RWPE2 (cell line): Measurements from ENCODE around the gene HTRA2.

Experiments used
- ATAC-seq: fragments of 200-7000 bp; cut with Tn5 transposase; 3 replicates; pipeline ENCODE4 v1.9.1; 2021; ENCODE audit warnings: low read depth
- DNase-seq: peaks from one replicate; pipeline ENCODE4 v3.0.0-alpha.2; 2020; ENCODE audit warnings: low spot score
- H3K27ac ChIP-seq: fragments of 450-650 bp; 2 replicates; pipeline ENCODE4 v1.5.1; 2017; ENCODE audit warnings: mild to moderate bottlenecking; ENCODE audit not compliant: poor library complexity, severe bottlenecking
- H3K27me3 ChIP-seq: fragments of 250-450 bp; sonication (Bioruptor Pico); 2 replicates; pipeline ENCODE4 v1.5.1; 2021; ENCODE audit warnings: mild to moderate bottlenecking, moderate library complexity; ENCODE audit not compliant: insufficient read depth, poor library complexity, severe bottlenecking
- H3K36me3 ChIP-seq: fragments of 250-450 bp; sonication (Bioruptor Pico); 2 replicates; pipeline ENCODE4 v1.5.1; 2020; ENCODE audit warnings: low read depth, mild to moderate bottlenecking, moderate library complexity
- H3K4me1 ChIP-seq: fragments of 250-450 bp; sonication (Bioruptor Pico); 2 replicates; pipeline ENCODE4 v1.5.1; 2021; ENCODE audit warnings: mild to moderate bottlenecking, moderate library complexity; ENCODE audit not compliant: insufficient read depth, poor library complexity, severe bottlenecking
- H3K4me3 ChIP-seq: fragments of 250-450 bp; sonication (Bioruptor Pico); 2 replicates; pipeline ENCODE4 v1.5.1; 2021; ENCODE audit warnings: mild to moderate bottlenecking, moderate library complexity; ENCODE audit not compliant: severe bottlenecking
- H3K9me3 ChIP-seq: fragments of 250-450 bp; sonication (Bioruptor Pico); 2 replicates; pipeline ENCODE4 v1.5.1; 2021; ENCODE audit warnings: mild to moderate bottlenecking, moderate library complexity; ENCODE audit not compliant: severe bottlenecking
- CTCF ChIP-seq: fragments of 450-650 bp; IDR thresholded peaks from one replicate; pipeline ENCODE4 v1.5.1; 2017; ENCODE audit warnings: mild to moderate bottlenecking, moderate library complexity; ENCODE audit not compliant: poor library complexity, severe bottlenecking

HTRA2 gene

DNA sequence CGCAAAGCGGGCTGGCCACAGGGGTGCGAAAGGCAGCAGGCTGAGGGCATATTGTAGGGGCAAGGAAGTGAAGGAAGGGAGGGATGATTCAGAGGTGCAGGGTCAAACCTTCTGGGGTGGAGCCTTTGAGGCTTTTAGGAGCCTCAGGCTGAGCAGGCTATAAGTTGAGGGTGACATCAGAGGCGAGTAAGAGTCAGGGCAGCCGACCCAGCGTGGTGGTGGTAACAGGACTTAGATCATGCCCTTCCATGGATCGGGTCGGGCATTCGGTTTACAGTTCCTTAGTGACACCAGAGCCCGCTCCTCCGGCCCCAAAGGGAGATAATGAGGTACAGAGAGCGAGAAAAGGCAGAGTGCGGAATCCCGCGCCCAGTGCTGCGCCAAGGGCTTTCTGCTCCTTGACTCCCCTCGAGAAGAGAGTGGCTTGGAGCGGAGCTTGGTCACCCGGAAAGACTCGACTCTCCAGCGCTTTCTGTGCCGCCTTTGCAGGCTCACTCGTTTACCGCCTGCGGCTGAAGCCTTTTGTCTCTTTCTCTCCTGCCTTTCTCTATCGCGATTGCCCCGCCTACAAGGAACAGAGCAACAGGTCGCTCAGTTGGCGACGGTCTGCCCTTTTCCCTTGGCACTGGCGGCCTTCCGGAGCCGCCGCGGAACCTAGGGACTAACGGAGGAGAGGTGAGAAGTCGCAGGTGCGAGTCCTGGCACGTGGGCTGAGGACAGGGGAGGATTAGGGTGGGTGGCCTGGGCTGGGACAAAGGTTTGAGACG lies 31.1 kb upstream of the HTRA2 start:
- no peak for DNase-seq
- ATAC-seq, result peak; percentile 54
- H3K36me3 ChIP-seq, result no peaks in the 10 kb centered on the region
- H3K27me3 ChIP-seq, result peaks cover 14% of the 10 kb centered on the region
- H3K4me1 ChIP-seq, result peaks cover 8% of the 10 kb centered on the region
- H3K27ac ChIP-seq, result no peak overlapping the region
- no peak for TF ChIP-seq CTCF
- H3K9me3 ChIP-seq, result no peaks in the 10 kb centered on the region
- peak overlapping the region; percentile 2 for H3K4me3 ChIP-seq

DNA sequence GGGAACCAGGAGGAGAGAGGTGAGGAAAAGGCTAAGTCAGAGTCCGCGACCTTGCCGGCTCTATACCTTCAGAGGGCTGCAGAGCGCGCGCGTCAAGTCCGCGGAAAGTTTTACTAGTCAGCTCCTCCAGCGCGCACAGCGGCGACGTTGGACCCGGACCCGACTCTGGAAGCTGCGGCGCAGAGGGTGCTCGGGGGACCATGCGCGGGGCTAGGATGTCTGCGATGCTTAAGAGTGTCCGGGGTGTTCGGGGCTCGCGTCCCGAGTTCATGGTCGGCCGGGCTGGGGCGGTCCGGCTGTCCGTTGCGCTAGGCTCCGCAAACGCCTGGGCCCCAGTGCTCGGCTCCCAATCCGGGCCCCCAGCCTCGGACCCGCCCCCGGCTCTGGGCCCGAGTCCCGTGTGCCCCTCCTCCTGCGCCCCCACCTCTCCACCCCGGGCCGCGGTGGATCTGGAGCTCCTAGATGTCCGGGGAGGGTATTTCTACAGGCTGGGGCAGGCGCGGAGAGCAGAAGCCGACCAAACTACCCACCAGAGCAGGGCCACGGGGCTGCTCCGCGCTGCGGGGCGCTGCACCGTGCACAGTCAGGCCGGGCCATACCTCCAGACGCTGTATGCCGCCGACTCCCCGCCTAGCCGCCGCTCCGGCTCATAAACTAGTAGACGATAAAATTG lies 30.3 kb upstream of the HTRA2 start, which contains the start of gene LBX2:
LBX2 (minus strand) TSS at position 337 of the 673 bp plus-strand sequence; CDS start at position 271, 66 bp downstream.
- DNase-seq (no peak), ATAC-seq (peak; percentile 14)
- Histone ChIP-seq H3K9me3 (no peaks in the 10 kb centered on the region), H3K4me1 (peaks cover 8% of the 10 kb centered on the region), H3K36me3 (no peaks in the 10 kb centered on the region), H3K27ac (no peak within 1 kb of the TSS), H3K4me3 (peak within 1 kb of the TSS; percentile 2), H3K27me3 (peaks cover 14% of the 10 kb centered on the region)
- TF ChIP-seq CTCF, result no peak

GRCh38 chr2:74499940-74500577 lies 29.7 kb upstream of the HTRA2 start:
- no peak for ATAC-seq
- no peak for TF ChIP-seq CTCF

GRCh38 chr2:74500578-74500946 lies 29.2 kb upstream of the HTRA2 start:
- peaks cover 14% of the 10 kb centered on the region for H3K27me3 ChIP-seq
- no peak for TF ChIP-seq CTCF
- no peaks in the 10 kb centered on the region for H3K9me3 ChIP-seq
- no peak overlapping the region for H3K27ac ChIP-seq
- H3K4me3 ChIP-seq, result no peak overlapping the region
- peaks cover 8% of the 10 kb centered on the region for H3K36me3 ChIP-seq
- DNase-seq, result no peak
- peaks cover 8% of the 10 kb centered on the region for H3K4me1 ChIP-seq
- no peak for ATAC-seq

More at GRCh38 chr2:74499940-74500577, 29.7 kb upstream of the HTRA2 start:
- Histone ChIP-seq H3K4me1 (peaks cover 8% of the 10 kb centered on the region), H3K36me3 (peaks cover 3% of the 10 kb centered on the region; the same call in 1 of the 2 replicates), H3K9me3 (no peaks in the 10 kb centered on the region), H3K27me3 (peaks cover 14% of the 10 kb centered on the region), H3K4me3 (no peak overlapping the region), H3K27ac (no peak overlapping the region)
- no peak for DNase-seq
